ENCODE measurements around the gene SLC6A2.

The SLC6A2 gene

GRCh38 chr16:55647798-55648197, 8.0 kb upstream of the SLC6A2 start:
- DNase-seq (ENCODE audit: low read depth), result no peak

- no peak for DNase-seq (ENCODE audit: low read depth)
Measured at GRCh38 chr16:55651841-55652824, 3.7 kb upstream of the SLC6A2 start.

DNA sequence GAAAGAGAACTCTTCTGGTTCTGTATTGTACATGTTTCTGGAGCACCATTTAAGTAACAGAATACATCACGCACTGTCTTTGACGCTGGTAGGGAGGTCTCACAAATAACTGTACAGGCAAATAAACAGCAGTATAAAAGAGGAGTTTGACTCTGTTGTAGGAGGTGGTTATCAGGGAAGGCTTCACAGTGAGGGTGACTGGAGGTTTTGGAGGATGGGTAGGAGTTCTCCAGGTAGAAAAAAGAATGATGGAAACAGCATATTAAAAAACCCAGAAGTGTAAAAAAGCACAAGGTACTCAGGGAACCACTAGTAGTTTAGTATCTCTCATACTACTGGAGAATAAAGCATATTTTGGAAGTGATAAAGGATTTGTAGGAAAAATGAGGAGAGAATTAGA, 2.7 kb upstream of the SLC6A2 start:
- DNase-seq (ENCODE audit: low read depth), result no peak

- DNase-seq (ENCODE audit: low read depth), result no peak
Measured at GRCh38 chr16:55655381-55655896, 349 bp upstream of the SLC6A2 start.

DNA sequence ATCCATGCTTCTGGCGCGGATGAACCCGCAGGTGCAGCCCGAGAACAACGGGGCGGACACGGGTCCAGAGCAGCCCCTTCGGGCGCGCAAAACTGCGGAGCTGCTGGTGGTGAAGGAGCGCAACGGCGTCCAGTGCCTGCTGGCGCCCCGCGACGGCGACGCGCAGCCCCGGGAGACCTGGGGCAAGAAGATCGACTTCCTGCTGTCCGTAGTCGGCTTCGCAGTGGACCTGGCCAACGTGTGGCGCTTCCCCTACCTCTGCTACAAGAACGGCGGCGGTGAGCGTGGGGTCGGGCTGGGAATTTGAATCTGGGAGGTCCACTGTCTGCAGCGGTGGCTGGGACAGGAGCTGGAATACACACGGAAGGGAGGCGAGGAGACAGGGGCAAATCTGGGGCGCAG, 904 bp downstream of the SLC6A2 start:
- no peak for DNase-seq (ENCODE audit: low read depth)

DNA sequence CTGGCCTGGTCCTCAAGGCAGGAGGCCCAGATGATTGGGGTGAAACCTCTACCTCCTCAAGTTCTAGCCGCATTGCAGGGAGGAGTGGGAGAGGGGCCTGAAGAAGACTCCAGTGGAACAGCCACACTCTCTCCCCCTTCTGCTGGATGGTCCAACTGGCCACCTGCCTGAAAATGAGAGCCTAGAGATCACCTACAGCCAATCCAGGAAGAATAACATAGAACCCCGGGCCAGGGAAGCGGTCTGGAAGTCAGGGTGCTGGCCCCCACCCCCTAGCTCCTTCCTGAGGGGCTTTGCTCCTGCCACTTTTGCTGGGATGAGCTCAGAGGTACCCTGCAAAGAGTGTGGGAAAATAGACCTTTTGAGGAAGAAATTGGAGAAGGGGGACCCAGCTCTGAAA, 1.8 kb downstream of the SLC6A2 start:
- no peak for DNase-seq (ENCODE audit: low read depth)

DNA sequence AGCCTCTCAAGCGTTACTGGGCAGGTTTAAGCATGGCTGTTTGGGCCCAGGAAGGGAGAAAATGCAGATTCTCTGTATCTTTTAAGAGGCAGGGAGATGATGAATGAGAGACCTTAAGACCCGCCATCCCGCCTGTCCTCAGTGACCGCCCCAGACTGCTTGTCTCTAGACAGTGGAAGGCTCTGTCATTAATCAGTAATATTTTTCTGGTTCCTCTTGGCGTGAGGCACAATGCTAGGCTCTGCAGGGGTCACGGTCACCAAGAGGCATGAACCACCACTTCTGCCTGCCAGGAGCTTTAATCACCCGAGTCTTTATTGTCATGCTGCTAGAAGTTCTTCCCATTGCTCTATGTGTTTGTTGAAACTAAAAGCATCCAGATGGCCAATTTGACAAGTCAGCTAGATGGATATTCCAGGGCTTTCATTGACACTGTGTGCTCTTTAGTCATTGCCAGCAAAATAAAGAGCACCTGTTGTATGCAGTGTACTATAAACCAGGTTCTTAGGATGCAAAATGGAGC, 3.2 kb downstream of the SLC6A2 start:
- DNase-seq (ENCODE audit: low read depth), result no peak

DNA sequence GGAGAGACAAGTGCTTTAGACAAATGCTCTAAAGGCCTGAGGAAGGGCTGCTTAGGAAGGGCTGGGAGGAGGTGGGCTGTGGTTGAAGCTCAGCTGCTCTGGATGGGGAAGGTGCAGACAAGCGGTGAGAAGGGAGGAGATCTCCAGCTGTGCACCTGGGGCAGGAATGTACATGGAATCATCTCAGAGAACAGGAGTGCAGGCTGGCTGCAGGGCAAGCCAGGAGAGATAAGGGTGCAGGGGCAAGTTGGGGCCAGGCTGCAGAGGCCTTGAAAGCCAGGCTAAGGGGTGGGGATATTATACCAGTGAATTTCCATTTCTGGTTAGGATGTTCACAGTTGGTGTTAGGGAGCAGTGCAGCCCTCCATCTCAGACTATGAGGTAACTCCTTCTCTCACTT, 4.2 kb downstream of the SLC6A2 start:
- no peak for DNase-seq (ENCODE audit: low read depth)

GRCh38 chr16:55660828-55661227, 5.0 kb downstream of the SLC6A2 start:
- DNase-seq (ENCODE audit: low read depth), result no peak

- no peak for DNase-seq (ENCODE audit: low read depth)
Measured at GRCh38 chr16:55661941-55662643, 6.3 kb downstream of the SLC6A2 start.

DNA sequence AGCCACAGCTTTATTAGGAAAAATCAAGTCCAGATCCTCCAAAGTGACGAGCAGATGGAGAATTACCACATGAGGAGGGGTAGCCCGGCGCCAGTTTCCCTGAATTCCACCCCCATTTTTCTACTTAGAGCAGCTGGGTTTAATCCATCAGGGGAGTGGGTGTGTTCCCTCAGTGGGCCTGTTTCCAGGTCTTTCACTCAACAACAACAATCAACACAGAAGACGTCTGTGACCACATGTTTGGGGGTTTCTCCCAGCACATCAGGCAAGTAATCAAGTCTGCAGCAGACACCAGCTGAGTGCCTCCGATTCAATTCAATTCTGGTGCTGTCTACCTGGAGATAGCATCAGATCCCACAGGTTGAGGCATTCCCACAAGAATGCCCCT, 6.8 kb downstream of the SLC6A2 start:
- DNase-seq (ENCODE audit: low read depth), result no peak

DNA sequence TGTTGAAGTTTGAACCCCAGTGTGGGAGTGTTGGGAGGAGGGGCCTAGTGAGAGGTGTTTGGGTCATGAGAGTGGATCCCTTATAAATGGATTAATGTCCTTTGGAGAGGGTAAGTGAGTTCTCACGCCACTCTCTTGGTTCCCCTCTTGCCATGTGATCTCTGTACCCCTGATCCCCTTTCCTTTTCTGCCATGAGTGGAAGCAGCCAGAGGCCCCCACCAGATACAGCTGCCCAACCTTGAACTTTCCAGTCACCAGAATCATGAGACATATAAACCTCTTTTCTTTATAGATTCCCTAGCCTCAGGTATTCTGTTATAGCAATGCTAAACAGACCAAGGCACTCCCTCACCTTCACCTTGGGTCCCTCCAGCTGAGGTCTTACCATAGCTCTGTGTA, 7.4 kb downstream of the SLC6A2 start:
- DNase-seq (ENCODE audit: low read depth), result no peak

DNA sequence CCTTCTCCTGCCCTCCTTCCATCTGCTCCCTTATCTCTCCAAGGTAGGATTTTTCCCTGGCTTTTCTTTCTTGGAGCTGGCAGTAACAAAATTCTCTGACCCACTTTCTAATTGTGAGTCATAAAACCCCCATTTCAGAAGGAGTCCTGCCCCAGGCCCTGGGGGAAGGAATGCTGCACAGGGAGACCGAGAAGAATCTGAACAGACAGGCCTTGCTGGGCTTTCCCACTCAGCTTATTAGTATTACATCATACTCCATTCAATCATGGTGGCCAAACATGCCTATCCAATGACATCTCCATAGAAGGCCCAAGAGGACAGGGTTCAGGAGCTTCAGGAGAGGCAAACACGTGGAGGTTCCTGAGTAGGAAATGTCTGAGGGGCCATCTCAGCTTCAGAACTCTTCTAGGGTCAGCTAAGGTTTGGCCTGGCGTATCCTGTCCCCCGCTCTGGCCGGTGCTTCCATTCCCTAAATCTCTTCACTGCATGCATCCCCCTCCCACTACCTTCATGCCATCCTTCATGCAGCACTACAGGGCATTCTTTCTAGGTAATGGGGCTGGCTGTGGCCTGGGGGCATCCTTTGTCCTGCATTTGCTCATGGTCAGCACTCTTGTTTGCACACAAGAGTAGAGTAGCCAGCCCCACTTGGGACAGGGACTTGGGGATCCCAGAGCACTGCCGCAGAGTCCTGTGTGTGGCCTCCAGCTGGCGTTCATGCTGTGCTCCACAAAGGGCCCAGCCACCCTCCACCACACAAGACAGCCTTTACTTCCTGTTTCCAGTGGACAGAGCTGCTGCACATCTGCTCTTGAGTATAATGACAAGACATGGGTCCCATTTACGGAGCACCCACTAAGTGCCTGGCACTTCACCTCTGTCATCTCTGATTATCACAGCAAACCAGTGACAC, 8.2 kb downstream of the SLC6A2 start:
- DNase-seq (ENCODE audit: low read depth), result no peak

DNA sequence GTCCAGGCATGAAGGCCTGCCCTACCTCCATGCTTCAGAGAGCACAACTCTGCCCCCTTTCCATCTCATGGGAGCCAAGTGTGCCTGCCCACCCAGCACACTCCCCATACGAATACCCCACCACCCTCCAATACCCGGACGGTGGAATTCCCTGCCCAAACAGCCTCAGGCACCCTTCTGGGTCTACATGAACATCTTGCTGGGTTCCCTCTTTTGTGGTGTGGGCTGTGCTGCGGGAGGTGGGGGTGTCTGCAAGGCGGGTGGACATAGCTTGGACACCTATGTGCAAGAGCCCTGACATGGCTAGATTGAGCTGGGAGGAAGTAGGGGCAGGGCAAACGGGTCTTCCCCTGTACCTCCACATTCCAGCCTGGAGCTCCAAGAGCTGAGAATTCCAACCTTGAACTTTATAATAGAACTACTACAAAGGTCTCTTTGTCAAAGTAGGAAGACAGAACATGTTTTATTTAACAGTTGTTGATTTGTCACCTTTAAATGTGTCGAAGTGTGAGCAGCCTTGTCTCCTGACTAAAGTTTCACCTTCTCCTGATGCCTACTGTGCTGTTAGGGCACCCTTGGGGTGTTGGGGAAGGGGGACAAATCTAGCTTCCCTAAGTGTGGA, 9.1 kb downstream of the SLC6A2 start:
- no peak for DNase-seq (ENCODE audit: low read depth)

GRCh38 chr16:55665511-55665910, 9.7 kb downstream of the SLC6A2 start:
- no peak for DNase-seq (ENCODE audit: low read depth)

GRCh38 chr16:55666012-55666411, 10.2 kb downstream of the SLC6A2 start:
- no peak for DNase-seq (ENCODE audit: low read depth)

- no peak for DNase-seq (ENCODE audit: low read depth)
Measured at GRCh38 chr16:55667753-55668152, 12.0 kb downstream of the SLC6A2 start.

DNA sequence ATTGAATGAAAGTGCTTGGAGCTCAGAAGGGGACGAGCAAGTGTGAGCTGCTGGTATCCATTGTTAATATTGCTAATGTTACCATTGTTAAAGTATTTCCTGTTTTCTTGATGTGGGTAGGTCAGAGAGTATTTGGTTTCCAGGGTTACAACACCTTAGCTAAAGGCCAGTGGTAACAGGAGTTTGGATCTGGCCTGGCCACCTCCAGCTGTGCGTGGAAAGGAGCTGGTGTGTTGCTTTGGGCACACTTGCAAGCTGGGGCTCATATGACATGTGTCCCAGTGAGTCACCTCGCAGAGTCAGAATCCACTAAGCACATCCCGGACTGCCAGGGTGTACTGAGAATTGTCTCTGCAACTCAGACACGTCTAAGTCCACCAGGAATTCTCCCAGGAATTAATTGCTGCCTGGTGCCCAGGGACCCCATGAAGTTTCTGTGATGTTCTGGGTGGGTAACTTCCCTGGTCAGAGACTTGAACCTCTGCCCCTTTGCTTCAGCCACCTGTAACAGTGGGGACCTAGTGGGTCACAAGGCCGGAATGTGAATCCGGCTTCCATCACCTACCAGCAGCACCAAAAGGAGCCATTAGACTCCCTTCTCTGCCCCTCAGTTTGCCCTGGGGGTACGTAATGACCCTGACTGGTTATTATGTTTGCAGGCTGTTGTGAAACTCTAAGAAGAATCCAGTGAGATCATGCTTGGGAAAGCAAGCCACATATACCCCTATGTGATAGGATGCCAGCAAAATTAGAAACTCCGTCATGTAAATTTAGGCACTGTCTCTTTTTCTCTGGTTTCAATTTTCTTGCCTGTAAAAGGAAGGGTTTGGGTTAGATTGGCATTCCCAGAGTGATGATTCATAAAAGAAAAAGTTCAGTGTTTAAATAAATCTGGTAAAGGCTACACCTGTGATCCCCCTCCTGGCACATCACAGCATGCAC, 12.8 kb downstream of the SLC6A2 start:
- no peak for DNase-seq (ENCODE audit: low read depth)

- DNase-seq (ENCODE audit: low read depth), result no peak
Measured at GRCh38 chr16:55671206-55671973, 15.6 kb downstream of the SLC6A2 start.

- no peak for DNase-seq (ENCODE audit: low read depth)
Measured at GRCh38 chr16:55671974-55672280, 16.1 kb downstream of the SLC6A2 start.
